Subcutaneous adipose tissue (tissue), 4 donors: Measurements from ENCODE around the gene PLCD1. TPM values are rescaled to one million over a fixed set of nuclear protein-coding genes. Genes with fewer than 3 reads are reported as not detected.

Source experiments
- CTCF ChIP-seq: fragments of 450-650 bp; IDR thresholded peaks from one replicate; pipeline ENCODE4 v1.5.1; 2016; ENCODE audit warnings: low read depth, mild to moderate bottlenecking, control low read depth, antibody characterized with exemption, moderate library complexity
- total RNA-seq, 4 donors: library from RNA; depleted of rRNA; stranded (reverse); fragments of >200 nt; gene quantifications; one replicate each; pipeline ENCODE4 v1.1.0, GENCODE V29; 2016

The PLCD1 gene
- total RNA-seq = 10 to 100 TPM; 17.4 to 34.8 (median 25.2) TPM

- no peak for TF ChIP-seq CTCF
These were observed at the start of gene PLCD1 for GRCh38 chr3:38029400-38030125. Gene PLCD1, minus strand, starts transcription at chr3:38029642. Its CDS starts 103 bp downstream, at chr3:38029539.

GRCh38 chr3:38070013-38070412 is 40.6 kb upstream of the PLCD1 start:
- no peak for TF ChIP-seq CTCF

GRCh38 chr3:38067508-38068233 is 38.2 kb upstream of the PLCD1 start:
- TF ChIP-seq CTCF = no peak

- no peak for TF ChIP-seq CTCF
These were observed 33.4 kb upstream of the PLCD1 start for GRCh38 chr3:38062809-38063208.

- TF ChIP-seq CTCF = no peak
These were observed 30.1 kb upstream of the PLCD1 start for GRCh38 chr3:38059591-38059990.

GRCh38 chr3:38059148-38059547 is 29.7 kb upstream of the PLCD1 start:
- TF ChIP-seq CTCF = no peak

- TF ChIP-seq CTCF = no peak
These were observed 25.1 kb upstream of the PLCD1 start for GRCh38 chr3:38054499-38055001.
